Thymus (tissue), 11 donors: Measurements from ENCODE around the gene OTOF. TPM values are rescaled to one million over a fixed set of nuclear protein-coding genes. Genes with fewer than 3 reads are reported as not detected.

Experiments used
- DNase-seq, 9 donors: peaks; one replicate each; pipeline ENCODE4 v3.0.0-alpha.2; 2013; ENCODE audit warnings: low spot score in 9 of 9, low read depth in 6 of 9, missing footprints in 1 of 9
- H3K27ac ChIP-seq, 2 donors: one replicate each; pipeline ENCODE4 v1.5.1; 2013; ENCODE audit warnings: control low read depth in 1 of 2, low read depth in 1 of 2, low read length in 1 of 2, mild to moderate bottlenecking in 1 of 2, moderate library complexity in 1 of 2
- H3K27me3 ChIP-seq, 2 donors: one replicate each; pipeline ENCODE4 v1.5.1; 2013; ENCODE audit warnings: low read length in 1 of 2; ENCODE audit not compliant: control insufficient read depth in 2 of 2, insufficient read depth in 1 of 2
- H3K36me3 ChIP-seq, 2 donors: one replicate each; pipeline ENCODE4 v1.5.1; 2013; ENCODE audit warnings: low read length in 1 of 2, mild to moderate bottlenecking in 1 of 2, moderate library complexity in 1 of 2; ENCODE audit not compliant: control insufficient read depth in 2 of 2, insufficient read depth in 2 of 2
- H3K4me1 ChIP-seq, 2 donors: one replicate each; pipeline ENCODE4 v1.5.1; 2013; ENCODE audit warnings: low read length in 2 of 2; ENCODE audit not compliant: control insufficient read depth in 2 of 2, insufficient read depth in 2 of 2
- H3K4me3 ChIP-seq, 2 donors: one replicate each; pipeline ENCODE4 v1.5.1; 2013; ENCODE audit warnings: low read length in 2 of 2, control low read depth in 1 of 2, mild to moderate bottlenecking in 1 of 2
- H3K9me3 ChIP-seq, 2 donors: one replicate each; pipeline ENCODE4 v1.5.1; 2013; ENCODE audit warnings: low read length in 1 of 2, mild to moderate bottlenecking in 1 of 2; ENCODE audit not compliant: control insufficient read depth in 2 of 2, insufficient read depth in 1 of 2
- WGBS: extraction: QIAGEN DNeasy Blood & Tissue Kit; methylation state at CpG from one replicate; pipeline ENCODE4 v1.1.7; 2013; 5-methylcytosine and 5-hydroxymethylcytosine counted together
- polyA plus RNA-seq: library from polyadenylated mRNA; stranded (reverse); fragments of 200-250 nt; gene quantifications from one replicate; pipeline ENCODE4 v1.2.3, GENCODE V29; 2013
- total RNA-seq: library from RNA; stranded (reverse); fragments of 120-200 nt; gene quantifications from one replicate; pipeline ENCODE4 v1.2.4, GENCODE V29; 2013
- donor health status: healthy.

The OTOF gene
- total and polyA plus RNA-seq, 2 donors, result 0.42 to 0.71 TPM

GRCh38 chr2:26485099-26485498 is 7.2 kb upstream of the OTOF start:
- Histone ChIP-seq H3K4me3 (no peak overlapping the region), H3K27me3 (peaks cover 0 to 2% of the 10 kb centered on the region in 2 donors), H3K9me3 (no peaks in the 10 kb centered on the region), H3K36me3 (no peaks in the 10 kb centered on the region), H3K27ac (no peak overlapping the region), H3K4me1 (no peaks in the 10 kb centered on the region)
- no peak for DNase-seq
- 88% methylated on average over 2 of the region's 2 CpGs for WGBS

- Histone ChIP-seq H3K4me3 (no peak overlapping the region), H3K27ac (no peak overlapping the region), H3K36me3 (no peaks in the 10 kb centered on the region), H3K9me3 (no peaks in the 10 kb centered on the region), H3K4me1 (no peaks in the 10 kb centered on the region), H3K27me3 (peaks cover 0 to 2% of the 10 kb centered on the region in 2 donors)
- WGBS, result 94% methylated on average over 4 of the region's 4 CpGs
- DNase-seq, result no peak
Measured at GRCh38 chr2:26484579-26484978, 6.7 kb upstream of the OTOF start.

- Histone ChIP-seq H3K4me1 (no peaks in the 10 kb centered on the region), H3K27me3 (peaks cover 0 to 2% of the 10 kb centered on the region in 2 donors), H3K27ac (no peak overlapping the region), H3K36me3 (no peaks in the 10 kb centered on the region), H3K4me3 (no peak overlapping the region), H3K9me3 (no peaks in the 10 kb centered on the region)
- 89% methylated on average over 13 of the region's 13 CpGs for WGBS
- DNase-seq, result no peak
Measured at GRCh38 chr2:26483957-26484565, 6.1 kb upstream of the OTOF start.

GRCh38 chr2:26483516-26483915 is 5.6 kb upstream of the OTOF start:
- DNase-seq, result no peak

GRCh38 chr2:26483027-26483326 is 5.1 kb upstream of the OTOF start:
- 99% methylated on average over 11 of the region's 11 CpGs for WGBS
- no peak for DNase-seq

More at GRCh38 chr2:26483516-26483915, 5.6 kb upstream of the OTOF start:
- no peak overlapping the region for H3K27ac ChIP-seq
- no peak overlapping the region for H3K4me3 ChIP-seq
- H3K36me3 ChIP-seq, result no peaks in the 10 kb centered on the region
- peaks cover 0 to 2% of the 10 kb centered on the region in 2 donors for H3K27me3 ChIP-seq
- no peaks in the 10 kb centered on the region for H3K4me1 ChIP-seq
- WGBS, result 94% methylated on average over 11 of the region's 11 CpGs
- no peaks in the 10 kb centered on the region for H3K9me3 ChIP-seq

GRCh38 chr2:26482211-26483026 is 4.5 kb upstream of the OTOF start:
- WGBS, result 95% methylated on average over 30 of the region's 30 CpGs
- H3K4me3 ChIP-seq, result no peak overlapping the region
- peaks cover 0 to 3% of the 10 kb centered on the region in 2 donors for H3K27me3 ChIP-seq
- DNase-seq, result no peak
- no peaks in the 10 kb centered on the region for H3K4me1 ChIP-seq
- H3K36me3 ChIP-seq, result no peaks in the 10 kb centered on the region
- H3K9me3 ChIP-seq, result no peaks in the 10 kb centered on the region
- H3K27ac ChIP-seq, result no peak overlapping the region

More at GRCh38 chr2:26483027-26483326, 5.1 kb upstream of the OTOF start:
- Histone ChIP-seq H3K27me3 (no peaks in the 10 kb centered on the region), H3K9me3 (no peaks in the 10 kb centered on the region), H3K27ac (no peak overlapping the region), H3K36me3 (no peaks in the 10 kb centered on the region), H3K4me3 (no peak overlapping the region), H3K4me1 (no peaks in the 10 kb centered on the region)

- no peak for DNase-seq
- H3K27me3 ChIP-seq, result peaks cover 0 to 8% of the 10 kb centered on the region in 2 donors
- H3K9me3 ChIP-seq, result no peaks in the 10 kb centered on the region
- 97% methylated on average over 3 of the region's 3 CpGs for WGBS
- peaks cover 0 to under 1% of the 10 kb centered on the region in 2 donors for H3K4me1 ChIP-seq
- no peak overlapping the region for H3K27ac ChIP-seq
- no peaks in the 10 kb centered on the region for H3K36me3 ChIP-seq
- no peak overlapping the region for H3K4me3 ChIP-seq
Measured at GRCh38 chr2:26481706-26482105, 3.8 kb upstream of the OTOF start.

- Histone ChIP-seq H3K4me3 (no peak overlapping the region), H3K4me1 (peaks cover 0 to 2% of the 10 kb centered on the region in 2 donors), H3K9me3 (no peaks in the 10 kb centered on the region), H3K27me3 (peaks cover 0 to 8% of the 10 kb centered on the region in 2 donors), H3K27ac (no peak overlapping the region), H3K36me3 (no peaks in the 10 kb centered on the region)
- DNase-seq, result no peak
- 96% methylated on average over 18 of the region's 18 CpGs for WGBS
Measured at GRCh38 chr2:26480566-26481423, 2.9 kb upstream of the OTOF start.
